Activated CD8-positive, alpha-beta memory T cell treated with anti-CD3 and anti-CD28 coated beads for 48 hours (primary cell): ENCODE data around the gene SERPINB2.
"Not testable (repeated sequence)": the region's sequence is repeated elsewhere in the genome, so short reads cannot be mapped to it uniquely, and the experiment has no call there.

ENCODE experiments used
- DNase-seq, 3 experiments: peaks; one replicate each; pipeline ENCODE4 v3.0.0-alpha.2; 2020; ENCODE audit warnings: low read depth in 2 of 3, low spot score in 2 of 3

Gene SERPINB2

GRCh38 chr18:63888470-63889190 lies 1.1 kb downstream of the SERPINB2 start:
- DNase-seq = no peak

GRCh38 chr18:63889626-63890025 lies 2.1 kb downstream of the SERPINB2 start:
- no peak for DNase-seq

GRCh38 chr18:63890237-63890949 lies 2.9 kb downstream of the SERPINB2 start:
- DNase-seq = no peak

- DNase-seq = no peak
Observed at GRCh38 chr18:63890950-63891304, 3.4 kb downstream of the SERPINB2 start.

GRCh38 chr18:63892566-63892965 lies 5.1 kb downstream of the SERPINB2 start:
- no peak for DNase-seq

- no peak for DNase-seq
Observed at GRCh38 chr18:63894106-63894772, 6.7 kb downstream of the SERPINB2 start.

- no peak for DNase-seq
Observed at GRCh38 chr18:63895190-63895589, 7.7 kb downstream of the SERPINB2 start.

- no peak for DNase-seq
Observed at GRCh38 chr18:63897072-63897471, 9.6 kb downstream of the SERPINB2 start.

- no peak for DNase-seq
Observed at GRCh38 chr18:63899206-63899605, 11.7 kb downstream of the SERPINB2 start.

GRCh38 chr18:63903851-63904570 lies 16.5 kb downstream of the SERPINB2 start:
- no peak for DNase-seq

GRCh38 chr18:63904694-63905093 lies 17.2 kb downstream of the SERPINB2 start:
- no peak for DNase-seq

- no peak for DNase-seq
Observed at GRCh38 chr18:63905361-63905760, 17.9 kb downstream of the SERPINB2 start.

- no peak for DNase-seq
Observed at GRCh38 chr18:63906056-63906455, 18.6 kb downstream of the SERPINB2 start.

- DNase-seq = no peak
Observed at GRCh38 chr18:63907664-63908063, 20.2 kb downstream of the SERPINB2 start, which contains the start of gene SERPINB10. TSS of gene SERPINB10 (plus strand) at chr18:63907958. CDS start at chr18:63915511, 7,553 bp downstream.

- DNase-seq = no peak
Observed at GRCh38 chr18:63908858-63909257, 21.4 kb downstream of the SERPINB2 start.

GRCh38 chr18:63909870-63910269 lies 22.4 kb downstream of the SERPINB2 start:
- DNase-seq = no peak

- no peak for DNase-seq
Observed at GRCh38 chr18:63917817-63918216, 30.3 kb downstream of the SERPINB2 start.

GRCh38 chr18:63922049-63922448 lies 34.5 kb downstream of the SERPINB2 start:
- no peak for DNase-seq

GRCh38 chr18:63924551-63924950 lies 37.0 kb downstream of the SERPINB2 start:
- DNase-seq = no peak

- no peak for DNase-seq
Observed at GRCh38 chr18:63928331-63928730, 40.8 kb downstream of the SERPINB2 start.

GRCh38 chr18:63929369-63929768 lies 41.9 kb downstream of the SERPINB2 start:
- DNase-seq = not testable (repeated sequence)
